IPS-15b (cell line): ENCODE measurements around the gene CMIP.
"Not testable (repeated sequence)": the region's sequence is repeated elsewhere in the genome, so short reads cannot be mapped to it uniquely, and the experiment has no call there.

ENCODE experiments used
- H3K27me3 ChIP-seq: one replicate; pipeline ENCODE4 v1.6.1; 2013; ENCODE audit warnings: low read length; ENCODE audit not compliant: control insufficient read depth, insufficient read depth
- H3K36me3 ChIP-seq: one replicate; pipeline ENCODE4 v1.6.1; 2013; ENCODE audit warnings: low read length; ENCODE audit not compliant: control insufficient read depth, insufficient read depth
- H3K4me1 ChIP-seq: one replicate; pipeline ENCODE4 v1.6.1; 2013; ENCODE audit warnings: mild to moderate bottlenecking, low read length; ENCODE audit not compliant: control insufficient read depth, insufficient read depth
- H3K4me3 ChIP-seq: one replicate; pipeline ENCODE4 v1.5.1; 2013; ENCODE audit warnings: low read depth, low read length
- H3K9ac ChIP-seq: one replicate; pipeline ENCODE4 v1.6.1; 2013; ENCODE audit warnings: low read depth, mild to moderate bottlenecking, low read length
- H3K9me3 ChIP-seq: one replicate; pipeline ENCODE4 v1.6.1; 2013; ENCODE audit warnings: mild to moderate bottlenecking, low read length; ENCODE audit not compliant: control insufficient read depth, insufficient read depth

The CMIP gene

DNA sequence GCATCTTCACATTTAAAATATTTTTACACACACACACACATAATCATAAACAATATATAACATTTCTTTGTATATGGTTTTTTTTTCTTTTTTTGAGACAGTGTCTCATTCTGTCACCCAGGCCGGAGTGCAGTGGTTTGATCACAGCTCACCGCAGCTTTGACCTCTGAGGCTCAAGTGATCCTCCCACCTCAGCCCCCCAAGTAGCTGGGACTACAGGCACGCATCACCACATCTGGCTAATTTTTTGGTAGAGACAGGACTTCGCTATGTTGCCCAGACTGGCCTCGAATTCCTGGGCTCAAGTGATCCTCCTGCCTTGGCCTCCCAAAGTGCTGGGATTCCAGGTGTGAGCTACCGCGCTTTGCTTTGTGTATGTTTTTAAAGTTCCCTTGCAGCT, 78.2 kb downstream of the CMIP start:
- H3K4me1 ChIP-seq, H3K27me3 ChIP-seq, H3K9me3 ChIP-seq, H3K36me3 ChIP-seq, H3K4me3 ChIP-seq, H3K9ac ChIP-seq: not testable (repeated sequence)

DNA sequence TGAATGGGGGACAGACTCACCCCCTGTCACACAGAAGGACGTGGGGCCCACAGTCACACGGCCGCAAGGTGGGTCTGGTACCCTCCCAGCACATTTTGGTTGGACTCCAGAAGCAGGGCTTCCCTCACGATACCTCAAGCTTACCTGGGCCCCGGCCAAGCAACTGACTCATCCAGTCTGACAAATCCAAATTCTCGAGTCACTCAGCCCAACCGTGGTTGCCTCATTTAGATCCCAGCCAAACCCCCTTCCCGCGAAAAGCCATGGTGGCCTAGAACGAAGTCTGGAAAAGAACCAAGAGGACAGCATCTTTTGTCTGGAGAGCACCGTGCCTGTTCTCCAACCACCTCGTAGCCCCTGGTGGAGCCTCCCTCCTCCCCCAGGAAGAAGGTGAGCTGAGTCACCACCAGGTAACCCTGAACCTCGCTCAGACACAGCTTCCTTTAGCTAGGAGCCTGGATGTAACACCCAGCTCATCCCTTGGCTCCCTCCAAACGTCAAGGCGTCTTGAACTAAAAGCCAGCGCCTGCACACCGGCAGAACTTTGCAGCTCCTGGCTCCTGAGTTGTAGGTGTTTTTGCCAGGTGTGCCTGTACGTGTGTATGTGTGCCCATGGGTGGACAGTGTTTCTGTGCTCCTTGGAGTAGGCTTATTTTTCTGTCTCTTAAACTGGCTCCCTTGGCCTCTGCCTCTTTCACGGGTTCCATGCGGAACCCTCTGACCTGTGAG, 78.9 kb downstream of the CMIP start:
- Histone ChIP-seq H3K4me3 (no peak overlapping the region), H3K36me3 (no peaks in the 10 kb centered on the region), H3K27me3 (no peaks in the 10 kb centered on the region), H3K9me3 (no peaks in the 10 kb centered on the region), H3K9ac (no peak overlapping the region), H3K4me1 (no peaks in the 10 kb centered on the region)

DNA sequence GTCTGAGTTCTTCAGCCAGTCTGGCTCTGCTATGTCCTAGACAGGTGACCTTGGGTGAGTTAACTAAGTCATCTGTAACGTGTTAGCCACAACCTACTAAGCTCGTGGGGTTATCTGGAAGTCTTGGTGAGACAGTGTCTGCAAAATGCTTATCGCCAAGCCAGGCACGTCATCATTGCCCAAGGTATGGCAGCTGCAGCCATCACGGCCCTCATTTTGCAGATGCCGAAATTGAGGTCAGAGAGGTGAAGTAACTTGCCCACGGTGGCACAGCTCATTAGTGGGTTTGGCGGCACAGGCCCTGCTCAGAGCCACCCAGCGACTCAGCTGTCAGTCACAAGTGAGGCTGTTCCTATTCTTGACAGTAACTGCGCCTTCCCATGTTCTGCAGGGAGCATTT, 79.8 kb downstream of the CMIP start:
- Histone ChIP-seq H3K9ac (no peak overlapping the region), H3K36me3 (no peaks in the 10 kb centered on the region)

DNA sequence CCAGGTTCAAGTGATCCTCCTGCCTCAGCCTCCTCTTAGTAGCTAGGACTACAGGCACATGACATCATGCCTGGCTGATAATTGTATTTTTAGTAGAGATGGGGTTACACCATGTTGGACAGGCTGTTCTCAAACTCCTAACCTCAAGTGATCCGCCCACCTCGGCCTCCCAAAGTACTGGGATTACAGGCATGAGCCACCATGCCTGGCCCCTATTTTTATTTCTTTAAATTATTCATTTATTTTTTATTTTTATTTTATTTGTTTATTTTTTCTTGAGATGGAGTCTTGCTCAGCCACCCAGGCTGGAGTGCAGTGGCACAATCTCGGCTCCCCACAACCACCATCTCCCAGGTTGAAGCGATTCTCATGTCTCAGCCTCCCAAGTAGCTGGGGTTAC, 80.3 kb downstream of the CMIP start:
- not testable (repeated sequence) for H3K4me1 ChIP-seq

More for the DNA sequence above, 79.8 kb downstream of the CMIP start:
- H3K27me3 ChIP-seq = no peaks in the 10 kb centered on the region
- no peak overlapping the region for H3K4me3 ChIP-seq
- H3K4me1 ChIP-seq = no peaks in the 10 kb centered on the region
- H3K9me3 ChIP-seq = no peaks in the 10 kb centered on the region

DNA sequence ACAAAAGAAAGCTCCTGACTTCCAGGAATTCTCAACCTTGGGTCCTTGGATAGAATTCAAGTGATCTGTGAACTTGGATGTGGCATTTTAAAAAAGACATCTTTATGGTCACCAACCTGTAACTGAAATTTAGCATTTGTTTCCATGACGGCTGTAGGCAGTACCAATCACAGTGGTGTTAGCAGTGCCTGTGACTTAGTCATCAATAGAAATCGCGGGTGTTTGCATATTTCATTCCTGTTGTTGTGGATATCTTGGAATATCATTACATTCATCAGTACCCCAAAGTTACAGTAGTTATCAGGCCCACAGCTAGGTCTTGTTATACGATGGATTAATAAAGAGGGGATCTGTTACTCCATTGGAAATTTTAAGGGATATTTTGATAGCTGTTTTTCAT, 81.6 kb downstream of the CMIP start:
- Histone ChIP-seq H3K4me3 (no peak overlapping the region), H3K36me3 (no peaks in the 10 kb centered on the region), H3K4me1 (peaks cover 2% of the 10 kb centered on the region), H3K9me3 (no peaks in the 10 kb centered on the region), H3K27me3 (no peaks in the 10 kb centered on the region), H3K9ac (no peak overlapping the region)

More for the DNA sequence above, 80.3 kb downstream of the CMIP start:
- not testable (repeated sequence) for H3K36me3 ChIP-seq, H3K27me3 ChIP-seq, H3K4me3 ChIP-seq, H3K9ac ChIP-seq, H3K9me3 ChIP-seq

DNA sequence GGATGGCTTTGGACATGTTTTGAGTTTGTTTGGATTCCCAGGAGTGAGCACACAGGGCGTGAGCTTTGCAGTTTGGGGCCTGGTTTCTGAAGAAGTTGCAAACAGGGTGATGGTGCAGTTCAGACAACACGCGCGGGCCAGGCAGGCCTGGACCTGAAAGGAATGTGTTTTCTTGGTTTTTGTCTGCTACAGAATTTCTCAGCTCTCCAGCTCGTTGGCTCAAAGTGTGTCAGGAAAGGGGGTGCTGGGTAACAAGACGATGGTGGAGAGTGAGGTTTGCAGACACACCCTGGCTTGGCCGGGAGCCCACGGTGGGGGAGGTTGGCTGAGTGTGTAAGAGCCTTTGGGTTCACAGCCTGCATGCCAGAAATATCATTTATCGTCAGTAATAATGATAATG, 82.3 kb downstream of the CMIP start:
- peaks cover 2% of the 10 kb centered on the region for H3K4me1 ChIP-seq
- no peak overlapping the region for H3K4me3 ChIP-seq

DNA sequence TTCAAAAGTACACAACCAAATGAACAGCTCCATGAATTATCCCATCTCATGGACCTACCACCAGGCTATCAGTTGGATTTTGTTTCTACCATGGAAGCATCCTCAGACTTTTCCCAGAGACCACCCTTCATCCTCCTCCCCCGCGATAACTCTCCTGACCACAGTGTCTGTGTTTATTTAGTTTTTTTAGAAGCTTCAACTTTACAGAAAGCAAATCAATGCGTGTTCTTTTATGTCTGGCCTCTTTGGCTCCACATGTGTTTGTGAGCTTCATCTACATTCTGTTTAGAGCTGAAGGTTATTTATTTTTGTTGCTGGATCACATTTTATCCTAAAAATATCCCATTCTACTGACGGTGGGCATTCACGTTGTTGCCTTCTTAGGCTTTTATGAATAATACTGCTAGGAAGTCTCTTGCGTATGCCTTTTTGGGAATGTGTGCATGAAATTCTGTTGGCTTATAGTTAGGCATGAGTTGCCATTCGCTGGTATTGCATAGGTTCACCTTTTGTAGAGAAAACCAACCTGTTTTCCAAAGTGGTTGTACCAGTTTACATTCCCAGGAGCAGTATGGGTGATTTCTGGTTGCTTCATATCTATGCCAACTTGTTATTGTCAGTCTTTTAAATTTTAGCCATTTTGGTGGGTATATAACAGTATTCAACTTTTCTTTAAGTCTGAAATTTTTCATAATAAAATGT, 83.0 kb downstream of the CMIP start:
- Histone ChIP-seq H3K9me3 (no peaks in the 10 kb centered on the region), H3K9ac (no peak overlapping the region), H3K36me3 (peaks cover 2% of the 10 kb centered on the region), H3K27me3 (no peaks in the 10 kb centered on the region), H3K4me1 (peaks cover 2% of the 10 kb centered on the region), H3K4me3 (no peak overlapping the region)

More for the DNA sequence above, 82.3 kb downstream of the CMIP start:
- Histone ChIP-seq H3K27me3 (no peaks in the 10 kb centered on the region), H3K9me3 (no peaks in the 10 kb centered on the region), H3K36me3 (no peaks in the 10 kb centered on the region), H3K9ac (no peak overlapping the region)

DNA sequence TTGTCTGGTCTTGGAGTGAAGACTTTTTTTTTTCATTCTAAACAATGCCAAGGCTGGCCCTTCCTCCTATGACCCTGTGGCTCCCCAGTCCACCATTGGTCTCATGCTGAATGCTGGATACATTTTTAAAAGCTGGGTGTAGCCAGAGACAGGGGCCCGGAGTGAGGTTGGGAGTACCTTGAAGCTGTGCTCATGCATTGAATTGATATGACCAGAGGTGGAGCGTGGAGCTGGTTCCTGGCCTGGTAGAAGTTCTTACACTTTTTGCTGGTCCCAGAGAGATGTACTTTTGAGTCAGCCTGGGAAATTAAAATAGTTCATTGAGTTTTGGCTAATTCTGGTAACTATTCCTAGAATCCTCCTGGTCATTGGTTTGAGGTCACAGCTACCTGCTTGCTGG, 83.6 kb downstream of the CMIP start:
- Histone ChIP-seq H3K9me3 (no peaks in the 10 kb centered on the region), H3K9ac (no peak overlapping the region), H3K4me1 (peaks cover 2% of the 10 kb centered on the region), H3K27me3 (no peaks in the 10 kb centered on the region), H3K36me3 (peaks cover 4% of the 10 kb centered on the region), H3K4me3 (no peak overlapping the region)

DNA sequence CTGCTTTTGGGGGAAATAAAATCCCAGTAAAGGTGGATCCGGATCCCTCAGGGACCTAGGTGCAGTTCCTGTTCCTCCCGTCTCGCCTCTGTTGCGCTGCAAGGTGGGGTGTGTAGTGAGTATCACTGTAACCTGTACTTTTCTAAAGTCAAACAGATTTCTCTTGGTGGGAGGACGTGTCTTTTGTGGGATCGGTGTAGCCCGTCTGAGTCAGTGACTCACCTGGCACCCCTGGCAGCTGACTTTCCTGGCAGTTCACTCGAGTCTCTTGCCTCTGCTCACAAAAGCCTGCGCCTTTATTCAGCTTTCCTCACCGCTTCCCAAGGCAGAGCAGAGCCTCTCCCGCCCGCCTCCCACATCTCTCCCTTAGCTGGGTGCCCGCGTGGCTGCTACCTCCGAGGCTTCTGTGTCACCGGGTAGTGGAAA, 85.7 kb downstream of the CMIP start:
- Histone ChIP-seq H3K9me3 (no peaks in the 10 kb centered on the region), H3K4me1 (peaks cover 2% of the 10 kb centered on the region), H3K9ac (no peak overlapping the region), H3K4me3 (no peak overlapping the region), H3K27me3 (no peaks in the 10 kb centered on the region), H3K36me3 (peaks cover 4% of the 10 kb centered on the region)

DNA sequence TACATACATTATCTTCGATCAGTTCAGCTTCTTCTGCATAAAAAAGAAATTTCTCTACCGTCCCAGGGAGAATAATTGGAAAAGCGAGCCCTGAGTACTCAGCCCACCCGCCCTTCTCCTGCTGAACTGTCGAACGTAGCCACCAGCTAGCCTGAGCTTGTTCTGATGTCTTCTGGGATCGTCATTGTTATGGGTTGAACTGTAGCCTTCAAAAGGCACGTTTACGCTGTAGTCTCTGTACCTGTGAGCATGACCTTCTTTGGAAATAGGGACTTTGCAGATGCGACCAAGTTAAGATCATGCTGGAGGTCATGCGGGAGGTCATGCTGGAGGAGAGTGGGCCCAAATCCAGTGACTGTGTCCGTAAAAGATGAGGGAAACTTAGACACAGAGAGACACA, 86.2 kb downstream of the CMIP start:
- Histone ChIP-seq H3K4me1 (peaks cover 2% of the 10 kb centered on the region), H3K9ac (no peak overlapping the region), H3K4me3 (no peak overlapping the region), H3K36me3 (peaks cover 4% of the 10 kb centered on the region), H3K27me3 (no peaks in the 10 kb centered on the region), H3K9me3 (no peaks in the 10 kb centered on the region)

DNA sequence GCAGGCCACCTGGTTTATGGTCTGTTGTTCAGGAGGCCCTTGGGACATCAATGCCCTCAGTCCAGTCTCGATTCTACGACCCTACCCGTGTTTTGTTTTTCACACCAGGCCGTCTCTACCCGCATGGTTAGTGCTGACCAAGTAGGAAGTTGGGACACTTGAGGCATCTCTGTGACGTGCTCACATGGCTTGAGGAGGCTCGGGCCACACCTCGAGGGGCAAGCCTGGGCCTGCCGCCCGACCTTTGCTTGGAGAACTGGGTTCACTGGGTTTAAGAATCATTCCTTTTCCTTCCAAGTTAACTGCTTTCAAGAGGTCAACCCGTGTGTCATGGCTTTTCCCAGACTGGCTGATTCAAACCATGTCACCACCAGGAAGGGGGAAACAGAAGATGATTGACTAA, 86.8 kb downstream of the CMIP start:
- Histone ChIP-seq H3K4me1 (peaks cover 2% of the 10 kb centered on the region), H3K9me3 (no peaks in the 10 kb centered on the region), H3K36me3 (peaks cover 7% of the 10 kb centered on the region), H3K9ac (no peak overlapping the region), H3K27me3 (no peaks in the 10 kb centered on the region), H3K4me3 (no peak overlapping the region)

DNA sequence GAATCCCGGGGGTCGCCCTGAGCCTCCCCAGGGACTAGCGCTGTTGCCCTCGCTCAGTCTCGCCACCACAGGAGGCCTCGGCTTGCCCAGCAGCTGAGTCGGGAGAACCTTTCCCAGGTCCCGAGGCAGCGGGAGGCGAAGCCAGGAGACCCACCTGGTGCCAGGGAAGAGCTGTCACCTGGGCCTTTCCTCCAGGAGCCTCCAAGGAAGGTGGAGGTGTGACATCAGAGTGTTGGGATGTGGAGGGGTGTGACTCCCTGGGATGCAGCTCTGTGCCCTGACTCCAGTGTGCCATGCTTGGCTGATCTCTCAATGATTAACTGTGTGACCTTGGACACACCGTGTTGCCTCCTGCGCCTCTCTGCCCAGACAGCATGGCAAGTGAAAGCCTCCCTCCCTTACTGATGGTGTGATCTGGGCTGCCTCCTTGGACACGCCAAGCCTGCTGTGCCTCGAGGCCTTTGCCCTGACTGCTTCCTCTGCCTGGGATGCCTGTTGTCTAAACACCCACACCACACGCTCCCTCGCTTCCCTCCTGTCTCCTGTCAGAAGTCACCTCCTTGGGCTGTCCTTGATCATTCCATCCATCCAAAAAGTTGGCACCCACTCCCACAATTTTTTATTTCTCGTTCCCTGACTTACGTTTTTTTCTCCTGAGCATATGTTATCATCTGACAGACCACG, 88.0 kb downstream of the CMIP start:
- no peaks in the 10 kb centered on the region for H3K27me3 ChIP-seq
- no peak overlapping the region for H3K4me3 ChIP-seq
- no peaks in the 10 kb centered on the region for H3K9me3 ChIP-seq
- peaks cover 2% of the 10 kb centered on the region for H3K4me1 ChIP-seq
- H3K9ac ChIP-seq = no peak overlapping the region
- peaks cover 7% of the 10 kb centered on the region for H3K36me3 ChIP-seq
